B cell (primary cell): ENCODE measurements around the gene TEX26. TPM values are rescaled to one million over a fixed set of nuclear protein-coding genes. Genes with fewer than 3 reads are reported as not detected.

Experiments used
- ATAC-seq: fragments of 200-7000 bp; cut with Tn5 transposase; one replicate; pipeline ENCODE4 v1.10.0; 2021; ENCODE audit warnings: low read depth, mild to moderate bottlenecking, moderate number of reproducible peaks, moderate library complexity
- CTCF ChIA-PET: fragments of 350-600 bp; sonication (Branson Sonifier 250); formaldehyde crosslinking; loops from one replicate; lab custom pipeline; 2021; ENCODE audit warnings: antibody characterized with exemption, inconsistent platforms; lab: Charles Lee
- POLR2A ChIA-PET: fragments of 350-600 bp; sonication (Branson Sonifier 250); formaldehyde crosslinking; loops from one replicate; lab custom pipeline; 2021; ENCODE audit warnings: antibody characterized with exemption; lab: Charles Lee
- DNase-seq: peaks from one replicate; pipeline ENCODE4 v3.0.0; 2013
- H2AFZ ChIP-seq: 2 replicates; pipeline ENCODE4 v1.6.1; 2012; ENCODE audit warnings: mild to moderate bottlenecking, low read depth, low read length; ENCODE audit not compliant: insufficient read depth, poor library complexity, severe bottlenecking
- H3K27ac ChIP-seq, 2 donors: 1 replicate in 1 of 2; 2 replicates in 1 of 2; pipeline ENCODE4 v1.5.1; 2012 to 2013; ENCODE audit warnings: low read length in 2 of 2, mild to moderate bottlenecking in 2 of 2, moderate library complexity in 1 of 2
- H3K27me3 ChIP-seq, 4 experiments: fragments of 200-600 bp in 1 of 4; sonication (generic) in 1 of 4; replicated peaks in 1 of 4; 1 replicate in 2 of 4; 2 replicates in 2 of 4; pipeline versions ENCODE4 v1.6.1 to v1.7.0; 2013 to 2016; ENCODE audit warnings: low read length in 3 of 4, mild to moderate bottlenecking in 2 of 4, mixed read lengths in 1 of 4, moderate library complexity in 1 of 4; ENCODE audit not compliant: insufficient read depth in 4 of 4, control insufficient read depth in 3 of 4; ENCODE audit errors: control extremely low read depth in 1 of 4
- H3K36me3 ChIP-seq, 2 experiments: replicated peaks in 1 of 2; 1 replicate in 1 of 2; 2 replicates in 1 of 2; pipeline versions ENCODE4 v1.6.1 to v1.7.1; 2013; ENCODE audit warnings: low read length in 1 of 2; ENCODE audit not compliant: insufficient read depth in 2 of 2, control insufficient read depth in 1 of 2; ENCODE audit errors: control extremely low read depth in 1 of 2, extremely low read depth in 1 of 2
- H3K4me1 ChIP-seq, 2 donors: fragments of 200-600 bp in 1 of 2; sonication (generic) in 1 of 2; 1 replicate in 1 of 2; 2 replicates in 1 of 2; pipeline versions ENCODE4 v1.5.1 to v1.6.1; 2013 to 2017; ENCODE audit warnings: low read length in 2 of 2; ENCODE audit not compliant: control insufficient read depth in 2 of 2, insufficient read depth in 2 of 2
- H3K4me2 ChIP-seq: replicated peaks from 2 replicates; pipeline ENCODE3; 2012; ENCODE audit warnings: mild to moderate bottlenecking, low read depth, low read length; ENCODE audit not compliant: poor library complexity, severe bottlenecking
- H3K4me3 ChIP-seq, 5 experiments: fragments of 200-600 bp in 1 of 5; sonication (generic) in 1 of 5; 1 replicate in 3 of 5; 2 replicates in 2 of 5; pipeline versions ENCODE4 v1.5.1 to v1.7.0; 2011 to 2016; ENCODE audit warnings: low read length in 4 of 5, mild to moderate bottlenecking in 4 of 5, low read depth in 2 of 5, control low read depth in 1 of 5, moderate library complexity in 1 of 5; ENCODE audit not compliant: insufficient read depth in 1 of 5; ENCODE audit errors: control extremely low read depth in 1 of 5, extremely low read depth in 1 of 5
- H3K79me2 ChIP-seq: fragments of 200-600 bp; sonication (generic); one replicate; pipeline ENCODE4 v1.6.0; 2016; ENCODE audit warnings: low read length; ENCODE audit not compliant: control insufficient read depth, insufficient read depth
- H3K9ac ChIP-seq: fragments of 200-600 bp; sonication (generic); 2 replicates; pipeline ENCODE4 v1.6.1; 2017; ENCODE audit warnings: mild to moderate bottlenecking, low read length, moderate library complexity
- H3K9me3 ChIP-seq, 3 donors: one replicate each; pipeline versions ENCODE4 v1.6.1 to v1.7.1; 2013; ENCODE audit warnings: low read length in 2 of 3; ENCODE audit not compliant: control insufficient read depth in 2 of 3, insufficient read depth in 1 of 3; ENCODE audit errors: control extremely low read depth in 1 of 3
- H4K20me1 ChIP-seq: 2 replicates; pipeline ENCODE4 v1.6.0; 2012; ENCODE audit warnings: mild to moderate bottlenecking, low read length; ENCODE audit not compliant: insufficient read depth, control insufficient read depth, poor library complexity, severe bottlenecking
- H3K27ac Mint-ChIP-seq: one replicate; pipeline ENCODE4 v1.8.0; 2021; ENCODE audit warnings: mixed read lengths
- H3K27me3 Mint-ChIP-seq: one replicate; pipeline ENCODE4 v1.8.0; 2021; ENCODE audit warnings: mixed read lengths
- H3K4me1 Mint-ChIP-seq: one replicate; pipeline ENCODE4 v1.8.0; 2021; ENCODE audit warnings: mixed read lengths
- H3K4me3 Mint-ChIP-seq: one replicate; pipeline ENCODE4 v1.8.0; 2021; ENCODE audit warnings: mixed read lengths
- H3K9me3 Mint-ChIP-seq: one replicate; pipeline ENCODE4 v1.8.0; 2022; ENCODE audit warnings: mixed read lengths; ENCODE audit not compliant: insufficient read depth
- CTCF ChIP-seq: fragments of 200-600 bp; IDR thresholded peaks from one replicate; pipeline ENCODE4 v1.8.0; 2022; ENCODE audit warnings: antibody characterized with exemption, mild to moderate bottlenecking
- EZH2 ChIP-seq: IDR thresholded peaks from 2 replicates; pipeline ENCODE4 v1.6.1; 2012; ENCODE audit warnings: borderline replicate concordance, low read depth, mild to moderate bottlenecking, moderate library complexity, low read length; ENCODE audit not compliant: insufficient read depth, poor library complexity, severe bottlenecking
- WGBS: methylation state at CpG from one replicate; pipeline ENCODE4 v1.1.5; 2013; ENCODE audit warnings: missing lambda C conversion rate; ENCODE audit not compliant: insufficient coverage; 5-methylcytosine and 5-hydroxymethylcytosine counted together
- intact Hi-C: fragments of 100-400 bp; cut with micrococcal nuclease; formaldehyde crosslinking; loops from one replicate; pipeline ENCODE4 v1.10.0; 2022
- polyA minus RNA-seq: library from RNA; depleted of rRNA, polyadenylated mRNA; stranded (reverse); fragments of >200 nt; gene quantifications from 2 replicates; pipeline ENCODE4 v1.2.3, GENCODE V29; 2012
- polyA plus RNA-seq: library from polyadenylated mRNA; depleted of rRNA; stranded (reverse); fragments of >200 nt; gene quantifications from 2 replicates; pipeline ENCODE4 v1.2.3, GENCODE V29; 2012
- total RNA-seq, 2 donors: library from RNA; stranded (reverse); fragments of 120-200 nt in 1 of 2; gene quantifications; 1 replicate in 1 of 2; 2 replicates in 1 of 2; pipeline versions ENCODE4 v1.2.3 to v1.2.4, GENCODE V29; 2013 to 2022

Gene TEX26
- total RNA-seq, result not detected in 2 replicates
- not detected for total RNA-seq (2013)
- polyA plus RNA-seq, result not detected in 2 replicates
- polyA minus RNA-seq, result not detected in 2 replicates

- no peak within 1 kb of the TSS for H3K4me2 ChIP-seq
- intact Hi-C loops, result no loop called here
- peaks cover 0 to 16% (median 0%) of the 10 kb centered on the region in 3 donors for H3K9me3 ChIP-seq
- H3K4me3 Mint-ChIP-seq, result no peak within 1 kb of the TSS
- 67% methylated on average over 27 of the region's 32 CpGs for WGBS
- H3K27ac Mint-ChIP-seq, result no peak within 1 kb of the TSS
- TF ChIP-seq CTCF (no peak), EZH2 (no peak)
- H2AFZ ChIP-seq, result no peak within 1 kb of the TSS
- no peaks in the 10 kb centered on the region for H3K79me2 ChIP-seq
- ChIA-PET POLR2A (no interaction called here), CTCF (no interaction called here)
- peaks cover 36% of the 10 kb centered on the region for H3K27me3 Mint-ChIP-seq
- no peaks in the 10 kb centered on the region for H4K20me1 ChIP-seq
- H3K36me3 ChIP-seq, result no peaks in the 10 kb centered on the region
- H3K27me3 ChIP-seq, result peaks cover 0 to 13% (median 6%) of the 10 kb centered on the region in 4 experiments
- no peak for ATAC-seq
- no peak within 1 kb of the TSS for H3K9ac ChIP-seq
- no peak within 1 kb of the TSS for H3K4me3 ChIP-seq
- no peak for DNase-seq
- no peaks in the 10 kb centered on the region for H3K4me1 ChIP-seq
- H3K9me3 Mint-ChIP-seq, result peaks cover 5% of the 10 kb centered on the region
- H3K4me1 Mint-ChIP-seq, result no peaks in the 10 kb centered on the region
- H3K27ac ChIP-seq, result no peak within 1 kb of the TSS
Observed at GRCh38 chr13:30932481-30933353, at the start of gene TEX26. Gene TEX26 (plus strand): TSS chr13:30932656. CDS start chr13:30932716, 60 bp downstream.
